Vagina (tissue), 2 donors: ENCODE measurements around the gene CARD8.

Source experiments
- POLR2A ChIP-seq, 2 donors: fragments of 450-650 bp; IDR thresholded peaks; one replicate each; pipeline ENCODE4 v1.6.1; 2017; ENCODE audit warnings: antibody characterized with exemption in 2 of 2, mild to moderate bottlenecking in 2 of 2, moderate library complexity in 2 of 2
- TF ChIP-seq, protein P1 (sequence below), 3 experiments: fragments of 450-650 bp in 2 of 3; fragments of 200-600 bp in 1 of 3; sonication (generic) in 1 of 3; IDR thresholded peaks; one replicate each; pipeline ENCODE4 v1.5.1; 2017 to 2019; ENCODE audit warnings: antibody characterized with exemption in 3 of 3, mild to moderate bottlenecking in 2 of 3, moderate library complexity in 2 of 3

DNA sequence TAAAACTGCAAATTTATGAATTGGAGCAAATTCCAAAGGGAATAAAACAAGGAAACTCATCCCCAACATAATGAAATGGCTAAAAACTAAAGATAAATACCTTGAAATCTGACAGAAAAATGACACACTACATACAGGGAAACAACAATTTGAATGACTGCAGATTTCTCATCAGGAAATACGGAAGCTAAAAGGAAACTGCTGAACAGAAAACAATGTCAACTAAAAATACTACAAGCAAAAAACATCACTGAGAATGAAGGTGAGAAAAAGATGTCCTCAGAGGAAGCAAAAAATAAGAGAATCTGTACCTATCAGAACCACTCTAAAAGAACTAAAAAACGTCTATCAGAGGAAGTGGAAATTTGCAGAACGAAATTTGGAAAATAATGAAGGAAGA lies 45.7 kb downstream of the CARD8 start:
- TF ChIP-seq, protein P1, sequence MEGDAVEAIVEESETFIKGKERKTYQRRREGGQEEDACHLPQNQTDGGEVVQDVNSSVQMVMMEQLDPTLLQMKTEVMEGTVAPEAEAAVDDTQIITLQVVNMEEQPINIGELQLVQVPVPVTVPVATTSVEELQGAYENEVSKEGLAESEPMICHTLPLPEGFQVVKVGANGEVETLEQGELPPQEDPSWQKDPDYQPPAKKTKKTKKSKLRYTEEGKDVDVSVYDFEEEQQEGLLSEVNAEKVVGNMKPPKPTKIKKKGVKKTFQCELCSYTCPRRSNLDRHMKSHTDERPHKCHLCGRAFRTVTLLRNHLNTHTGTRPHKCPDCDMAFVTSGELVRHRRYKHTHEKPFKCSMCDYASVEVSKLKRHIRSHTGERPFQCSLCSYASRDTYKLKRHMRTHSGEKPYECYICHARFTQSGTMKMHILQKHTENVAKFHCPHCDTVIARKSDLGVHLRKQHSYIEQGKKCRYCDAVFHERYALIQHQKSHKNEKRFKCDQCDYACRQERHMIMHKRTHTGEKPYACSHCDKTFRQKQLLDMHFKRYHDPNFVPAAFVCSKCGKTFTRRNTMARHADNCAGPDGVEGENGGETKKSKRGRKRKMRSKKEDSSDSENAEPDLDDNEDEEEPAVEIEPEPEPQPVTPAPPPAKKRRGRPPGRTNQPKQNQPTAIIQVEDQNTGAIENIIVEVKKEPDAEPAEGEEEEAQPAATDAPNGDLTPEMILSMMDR (IDR thresholded peaks at IDR 0.05) = no peak
- TF ChIP-seq POLR2A (IDR thresholded peaks at IDR 0.05) = no peak
